Astrocyte of the cerebellum (primary cell): ENCODE results near the gene TPX2.

Experiments used
- DNase-seq: peaks from one replicate; pipeline ENCODE4 v3.0.0-alpha.2; 2011; ENCODE audit warnings: low read depth
- H3K4me3 ChIP-seq: 2 replicates; pipeline ENCODE4 v1.5.1; 2011; ENCODE audit warnings: mild to moderate bottlenecking, low read depth, low read length, moderate library complexity
- CTCF ChIP-seq: IDR thresholded peaks from 2 replicates; pipeline ENCODE4 v1.5.1; 2012; ENCODE audit warnings: low read length, low read depth, moderate library complexity, mild to moderate bottlenecking; ENCODE audit errors: missing control alignments
- in situ Hi-C: cut with HindIII; loops from 2 replicates; pipeline ENCODE4 v1.10.0; 2017; ENCODE audit warnings: low sequenced_read_pairs

The TPX2 gene

GRCh38 chr20:31717478-31718201 lies 21.4 kb upstream of the TPX2 start:
- peak overlapping the region; percentile 1 for H3K4me3 ChIP-seq
- in situ Hi-C loops = no loop called here
- TF ChIP-seq CTCF = no peak
- DNase-seq = no peak

DNA sequence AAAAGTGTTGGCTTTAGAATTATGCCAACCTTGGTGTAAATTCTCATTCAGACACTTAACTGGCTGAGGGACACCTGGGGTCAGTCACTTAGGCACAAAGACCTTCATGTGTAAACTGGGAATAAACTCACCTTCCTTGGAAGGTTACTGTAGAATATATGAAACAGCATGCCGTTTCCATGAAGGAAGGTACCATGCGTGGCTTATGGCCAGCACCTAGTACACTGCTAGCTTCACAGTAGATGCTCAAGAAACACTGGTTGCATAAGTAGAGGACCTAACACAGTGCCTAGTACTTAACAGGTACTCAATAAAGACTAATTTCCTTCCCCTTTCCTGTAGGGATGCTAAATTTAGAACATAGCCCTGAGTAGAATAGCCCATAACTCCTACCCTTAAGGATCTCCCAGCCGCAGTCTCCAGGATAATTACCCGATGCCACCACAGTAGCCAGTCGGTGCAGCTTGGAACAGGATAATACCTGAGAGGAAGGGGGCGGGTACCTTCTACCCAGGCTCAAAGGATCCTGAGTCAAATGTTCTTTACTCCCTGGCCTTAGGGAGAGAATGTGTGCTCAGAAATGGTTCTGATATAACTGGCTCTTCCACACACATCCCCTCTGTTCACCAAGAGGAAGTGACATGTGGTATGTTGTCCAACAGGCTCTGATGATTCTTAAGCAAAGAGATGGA lies 20.0 kb upstream of the TPX2 start:
- peak overlapping the region; percentile 76 for H3K4me3 ChIP-seq
- no peak for TF ChIP-seq CTCF
- in situ Hi-C loops = no loop called here
- no peak for DNase-seq

DNA sequence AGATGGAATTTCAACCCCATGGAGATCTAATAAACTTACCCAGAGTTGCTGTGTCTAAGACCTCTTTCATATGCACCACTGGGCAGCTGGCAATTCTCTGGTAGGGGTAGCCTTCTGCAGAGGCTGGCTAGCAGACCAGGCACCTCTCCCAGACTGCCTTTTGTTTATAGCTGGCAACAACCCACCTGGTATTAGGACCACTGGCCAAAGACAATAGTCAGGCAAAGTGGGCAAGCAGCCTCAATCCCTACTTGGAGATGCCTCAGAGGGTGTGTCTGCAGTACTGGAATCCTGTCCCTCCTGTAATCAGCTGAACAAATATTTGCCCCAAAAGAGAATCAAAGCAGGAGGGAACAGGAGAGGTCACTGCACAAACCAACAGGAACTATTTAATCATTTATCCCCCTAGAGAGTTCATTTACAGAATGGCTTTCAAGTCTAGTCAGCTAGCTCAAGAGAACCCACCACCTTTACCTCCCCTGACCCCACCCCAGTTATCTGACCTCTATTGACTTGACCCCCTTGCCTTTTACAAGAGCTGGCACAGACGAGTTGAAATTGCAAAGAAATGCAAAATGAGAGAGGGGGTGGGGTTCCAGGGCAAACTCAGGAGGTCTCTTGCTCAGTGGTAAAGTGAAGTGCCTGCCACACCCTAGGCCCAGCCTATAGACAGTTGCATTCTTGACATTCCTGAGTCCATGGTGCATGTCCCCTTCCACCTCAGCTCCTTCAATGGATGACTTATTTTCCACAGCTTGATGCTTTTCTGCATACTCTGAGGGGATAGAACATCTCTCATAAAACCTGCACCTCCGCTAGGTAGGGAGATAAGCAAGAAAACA lies 19.2 kb upstream of the TPX2 start:
- no peak for DNase-seq
- in situ Hi-C loops = no loop called here
- no peak for TF ChIP-seq CTCF
- H3K4me3 ChIP-seq = peak overlapping the region; percentile 76

GRCh38 chr20:31720486-31721407 lies 18.3 kb upstream of the TPX2 start:
- TF ChIP-seq CTCF = peak; percentile 13
- in situ Hi-C loops = no loop called here
- no peak for DNase-seq
- peak overlapping the region; percentile 76 for H3K4me3 ChIP-seq

- in situ Hi-C loops = no loop called here
- no peak for TF ChIP-seq CTCF
- peak overlapping the region; percentile 76 for H3K4me3 ChIP-seq
- no peak for DNase-seq
Observed at GRCh38 chr20:31721408-31722256, 17.5 kb upstream of the TPX2 start.
